Right atrium auricular region (tissue), 2 donors: ENCODE results near the gene FLT4. TPM values are rescaled to one million over a fixed set of nuclear protein-coding genes. Genes with fewer than 3 reads are reported as not detected.

Experiments used
- DNase-seq: peaks from one replicate; pipeline ENCODE4 v3.0.0-alpha.2; 2019; ENCODE audit warnings: low spot score
- H3K27ac ChIP-seq, 2 donors: fragments of 200-600 bp; sonication (generic); 1 replicate in 1 of 2; 2 replicates in 1 of 2; pipeline ENCODE4 v1.5.1; 2016 to 2019
- H3K27me3 ChIP-seq, 2 donors: fragments of 200-600 bp; sonication (generic); one replicate each; pipeline versions ENCODE4 v1.5.1 to v1.6.0; 2017 to 2019
- H3K36me3 ChIP-seq: fragments of 200-600 bp; sonication (generic); one replicate; pipeline ENCODE4 v1.5.1; 2016
- H3K4me1 ChIP-seq, 2 donors: fragments of 200-600 bp; sonication (generic); one replicate each; pipeline versions ENCODE4 v1.5.1 to v1.6.0; 2017 to 2019
- H3K4me3 ChIP-seq, 2 donors: fragments of 200-600 bp; sonication (generic); 1 replicate in 1 of 2; 2 replicates in 1 of 2; pipeline ENCODE4 v1.5.1; 2017 to 2019; ENCODE audit warnings: mild to moderate bottlenecking in 1 of 2, moderate library complexity in 1 of 2
- H3K9me3 ChIP-seq, 2 donors: fragments of 200-600 bp; sonication (generic); one replicate each; pipeline ENCODE4 v1.5.1; 2019
- CTCF ChIP-seq, 2 donors: fragments of 200-600 bp; sonication (generic); IDR thresholded peaks; one replicate each; pipeline ENCODE4 v1.5.1; 2019; ENCODE audit warnings: antibody characterized with exemption in 2 of 2
- total RNA-seq, 2 donors: library from RNA; depleted of rRNA; stranded (reverse); fragments of >200 nt; gene quantifications; one replicate each; pipeline ENCODE4 v1.1.0, GENCODE V29; 2016

FLT4 gene
- total RNA-seq, 2 donors from 2014 or later: 2.0 to 4.2 TPM

GRCh38 chr5:180645274-180646204 is 3.9 kb downstream of the FLT4 start:
- Histone ChIP-seq H3K4me3 (no peak overlapping the region), H3K4me1 (peaks cover 0 to 37% of the 10 kb centered on the region in 2 donors), H3K36me3 (no peaks in the 10 kb centered on the region), H3K9me3 (no peaks in the 10 kb centered on the region), H3K27ac (no peak overlapping the region), H3K27me3 (peaks cover 0 to 9% of the 10 kb centered on the region in 2 donors)
- no peak for TF ChIP-seq CTCF (IDR thresholded peaks at IDR 0.05)
- no peak for DNase-seq

- H3K36me3 ChIP-seq: no peaks in the 10 kb centered on the region
- H3K4me1 ChIP-seq: peaks cover 0 to 36% of the 10 kb centered on the region in 2 donors
- H3K4me3 ChIP-seq: no peak overlapping the region
- DNase-seq: no peak
- no peaks in the 10 kb centered on the region for H3K9me3 ChIP-seq
- H3K27me3 ChIP-seq: peaks cover 0 to 9% of the 10 kb centered on the region in 2 donors
- TF ChIP-seq CTCF (IDR thresholded peaks at IDR 0.05): no peak
- no peak overlapping the region for H3K27ac ChIP-seq
Measured at GRCh38 chr5:180644825-180645273, 4.6 kb downstream of the FLT4 start.

GRCh38 chr5:180644129-180644824 is 5.1 kb downstream of the FLT4 start:
- Histone ChIP-seq H3K27me3 (peaks cover 0 to 8% of the 10 kb centered on the region in 2 donors), H3K4me3 (no peak overlapping the region), H3K4me1 (peaks cover 0 to 32% of the 10 kb centered on the region in 2 donors), H3K27ac (no peak overlapping the region), H3K36me3 (no peaks in the 10 kb centered on the region), H3K9me3 (no peaks in the 10 kb centered on the region)
- TF ChIP-seq CTCF (IDR thresholded peaks at IDR 0.05): no peak
- no peak for DNase-seq

GRCh38 chr5:180643191-180643851 is 6.1 kb downstream of the FLT4 start:
- Histone ChIP-seq H3K4me1 (peaks cover 0 to 25% of the 10 kb centered on the region in 2 donors), H3K27me3 (no peaks in the 10 kb centered on the region), H3K4me3 (no peak overlapping the region), H3K27ac (no peak overlapping the region), H3K36me3 (no peaks in the 10 kb centered on the region), H3K9me3 (no peaks in the 10 kb centered on the region)
- no peak for DNase-seq
- no peak for TF ChIP-seq CTCF (IDR thresholded peaks at IDR 0.05)

GRCh38 chr5:180642779-180643178 is 6.6 kb downstream of the FLT4 start:
- no peak for TF ChIP-seq CTCF (IDR thresholded peaks at IDR 0.05)
- Histone ChIP-seq H3K27me3 (no peaks in the 10 kb centered on the region), H3K4me1 (peaks cover 0 to 25% of the 10 kb centered on the region in 2 donors), H3K4me3 (no peak overlapping the region), H3K27ac (no peak overlapping the region), H3K36me3 (no peaks in the 10 kb centered on the region), H3K9me3 (no peaks in the 10 kb centered on the region)
- no peak for DNase-seq
